NCI-H2107 treated with DMSO at 0.1 percent for 48 hours (cell line): ENCODE measurements around the gene RGS6.

Experiments used
- DNase-seq: peaks from one replicate; lab custom pipeline; 2025; ENCODE audit not compliant: unreplicated experiment; lab: John Stamatoyannopoulos, UW

The RGS6 gene

GRCh38 chr14:72303930-72304329 lies 371.7 kb downstream of the RGS6 start:
- DNase-seq: no peak

GRCh38 chr14:72305561-72305960 lies 373.3 kb downstream of the RGS6 start:
- DNase-seq: no peak

DNA sequence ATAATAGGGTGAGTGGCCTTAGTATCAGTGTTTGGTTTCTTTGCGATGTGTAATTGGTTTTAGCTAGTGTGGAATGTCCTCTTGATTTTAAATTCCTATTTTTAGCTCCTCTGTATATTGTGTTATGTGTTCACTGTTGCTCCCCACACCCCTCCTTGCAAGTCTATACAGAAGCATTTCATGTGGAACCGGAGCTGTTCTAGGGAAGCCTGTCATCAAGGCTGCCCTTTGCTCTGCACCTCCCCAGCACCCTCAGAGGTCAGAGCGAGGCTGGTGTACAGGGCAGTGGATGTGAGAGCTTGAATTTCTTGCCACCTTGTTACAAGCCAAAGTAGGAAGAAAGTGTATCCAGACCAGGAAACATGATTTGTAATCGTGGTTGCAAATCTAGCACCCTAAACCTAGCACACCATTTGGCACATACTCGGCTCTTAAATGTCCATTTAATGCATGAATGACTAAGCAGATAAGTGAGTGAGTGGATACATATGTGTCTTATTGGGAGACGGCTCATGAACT lies 376.8 kb downstream of the RGS6 start:
- no peak for DNase-seq

DNA sequence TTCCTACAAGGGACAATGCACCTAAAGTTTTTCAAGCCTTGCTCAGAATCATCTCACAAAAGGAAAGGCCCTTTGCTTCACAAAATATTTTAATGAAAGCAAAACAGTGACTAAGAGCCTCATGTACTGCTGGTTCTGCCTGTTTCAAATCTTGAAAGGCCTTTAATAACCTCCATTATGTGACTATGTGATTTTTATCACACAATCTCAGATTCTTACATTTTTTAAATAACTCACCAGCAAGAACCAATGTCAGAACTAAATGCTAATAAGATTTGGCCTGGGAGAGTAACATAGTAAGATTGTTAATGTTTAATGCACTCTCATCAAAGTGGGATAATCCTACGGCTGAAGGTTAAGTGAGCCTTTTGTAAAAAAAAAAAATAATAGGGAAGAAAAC lies 378.9 kb downstream of the RGS6 start:
- DNase-seq: no peak

GRCh38 chr14:72311516-72311915 lies 379.3 kb downstream of the RGS6 start:
- DNase-seq: no peak

GRCh38 chr14:72314808-72315435 lies 382.7 kb downstream of the RGS6 start:
- no peak for DNase-seq

DNA sequence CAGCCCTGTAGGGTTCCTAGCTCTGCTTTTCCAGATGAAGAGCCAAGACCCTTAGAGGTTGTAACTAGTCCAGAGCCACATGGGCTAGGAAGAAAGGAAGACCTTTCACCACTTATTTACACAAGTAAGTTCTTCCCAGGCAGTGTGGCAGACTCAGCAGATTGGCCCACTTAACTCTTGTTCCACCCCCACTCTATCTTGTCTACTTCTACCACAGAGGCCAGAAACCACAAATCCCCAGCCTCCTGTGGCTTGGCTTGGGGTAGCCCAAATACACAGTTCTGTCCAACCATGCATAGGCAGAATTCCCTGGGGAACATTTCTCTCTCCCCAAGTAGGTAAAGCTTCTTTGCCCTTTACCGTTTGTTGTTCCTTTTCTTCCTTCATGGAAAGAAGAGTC lies 383.5 kb downstream of the RGS6 start:
- no peak for DNase-seq

GRCh38 chr14:72318648-72319047 lies 386.4 kb downstream of the RGS6 start:
- DNase-seq: no peak

- DNase-seq: no peak
Observed at GRCh38 chr14:72332046-72332445, 399.8 kb downstream of the RGS6 start.

GRCh38 chr14:72332871-72333270 lies 400.6 kb downstream of the RGS6 start:
- DNase-seq: no peak

DNA sequence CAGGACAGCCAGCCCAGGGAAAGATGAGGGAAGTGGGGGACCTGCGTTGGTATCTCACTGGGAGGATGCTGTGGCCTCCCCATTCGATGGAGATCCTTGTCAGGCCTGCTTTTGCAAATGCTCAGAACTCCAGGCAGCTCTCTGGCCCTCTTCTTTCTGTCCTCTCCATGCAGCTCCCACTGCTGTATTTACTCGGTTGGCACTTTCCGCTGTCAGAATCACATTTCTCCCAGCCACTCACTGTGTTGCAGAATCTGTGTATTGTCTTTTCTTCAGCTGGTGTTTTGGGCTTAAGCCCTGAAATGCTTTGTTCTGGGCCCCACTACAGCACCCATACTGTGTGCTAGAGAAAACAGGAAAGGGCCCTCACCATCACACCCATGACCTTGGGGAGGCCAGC lies 401.1 kb downstream of the RGS6 start:
- no peak for DNase-seq

- no peak for DNase-seq
Observed at GRCh38 chr14:72336311-72336980, 404.2 kb downstream of the RGS6 start.

- DNase-seq: no peak
Observed at GRCh38 chr14:72341237-72341636, 409.0 kb downstream of the RGS6 start.

DNA sequence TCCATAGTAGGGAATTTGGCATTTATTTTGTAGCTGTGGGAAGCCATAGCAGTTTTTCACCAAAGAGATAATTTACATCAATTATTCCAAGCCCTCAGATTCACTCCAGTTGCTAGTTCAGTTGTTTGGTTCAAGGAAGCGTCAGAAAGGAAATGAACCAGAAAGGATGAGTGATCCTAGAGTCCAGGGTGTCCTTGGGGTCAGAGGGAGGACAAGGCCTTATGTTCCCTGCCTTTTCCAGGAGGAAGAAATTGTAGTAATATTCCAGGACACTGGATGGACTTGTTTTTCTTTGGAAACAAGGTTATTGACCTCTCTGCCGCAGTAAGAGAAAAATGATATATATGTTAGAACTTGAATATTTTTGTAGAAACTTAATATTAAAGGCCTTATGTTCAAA lies 409.5 kb downstream of the RGS6 start:
- no peak for DNase-seq

- no peak for DNase-seq
Observed at GRCh38 chr14:72347118-72347517, 414.9 kb downstream of the RGS6 start.

DNA sequence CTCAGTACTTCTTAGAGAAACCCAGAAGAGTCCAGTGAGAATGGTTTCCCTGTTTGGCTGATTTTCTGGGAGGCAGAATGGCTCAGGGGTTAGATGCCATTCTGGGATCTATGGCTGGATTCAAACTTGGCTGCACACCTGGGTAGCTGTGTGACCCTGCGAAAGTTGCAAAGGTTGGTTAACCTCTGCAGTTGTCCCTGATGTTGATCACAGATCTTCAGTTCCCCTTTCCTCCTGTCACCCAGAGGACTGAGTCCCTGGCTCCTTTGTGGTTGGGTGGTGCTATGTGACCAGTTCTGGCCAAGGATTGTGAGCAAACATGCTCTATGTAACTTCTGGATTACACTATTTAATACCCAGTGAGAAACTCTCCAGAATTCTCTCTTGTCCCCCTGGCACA lies 418.0 kb downstream of the RGS6 start:
- DNase-seq: no peak

- DNase-seq: no peak
Observed at GRCh38 chr14:72352012-72352411, 419.8 kb downstream of the RGS6 start.

GRCh38 chr14:72366619-72367018 lies 434.4 kb downstream of the RGS6 start:
- DNase-seq: no peak

DNA sequence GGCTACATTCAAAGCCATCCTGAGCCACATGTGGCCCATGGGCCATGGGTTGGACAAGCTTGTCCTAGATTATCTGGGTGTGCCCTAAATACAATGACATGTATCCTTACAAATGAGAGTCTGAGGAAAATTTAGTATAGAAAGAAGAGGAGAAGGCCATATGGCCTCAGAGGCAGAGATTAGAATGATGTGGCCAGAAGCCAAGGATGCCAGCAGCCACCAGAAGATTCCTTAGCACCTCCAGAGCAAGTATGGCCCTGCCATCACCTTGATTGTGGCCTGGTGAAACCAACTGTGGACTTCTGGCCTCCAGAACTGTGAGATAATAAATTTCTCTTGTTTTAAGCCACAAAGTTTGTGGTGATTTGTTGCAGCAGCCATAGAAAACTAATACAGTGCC lies 436.9 kb downstream of the RGS6 start:
- no peak for DNase-seq

- no peak for DNase-seq
Observed at GRCh38 chr14:72377016-72377415, 444.8 kb downstream of the RGS6 start.

- no peak for DNase-seq
Observed at GRCh38 chr14:72380456-72380855, 448.2 kb downstream of the RGS6 start.

DNA sequence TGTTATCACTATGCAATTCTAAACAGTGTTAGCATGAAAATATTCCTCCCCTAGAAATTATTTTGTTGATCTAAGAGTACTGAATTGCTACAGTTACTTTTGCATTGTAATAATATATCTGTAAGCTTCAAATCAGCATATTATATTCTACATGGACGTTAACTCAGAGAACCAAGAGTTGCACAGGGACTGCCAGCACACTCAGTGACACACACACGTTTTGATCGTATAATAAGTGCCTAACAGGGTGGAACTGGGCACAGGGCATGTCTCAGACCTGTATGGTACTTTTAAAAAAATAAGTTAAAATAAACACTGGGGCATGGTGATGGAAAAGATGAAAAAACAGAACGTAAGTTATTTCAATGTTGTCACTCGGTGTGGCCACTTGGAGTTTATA lies 451.6 kb downstream of the RGS6 start:
- DNase-seq: no peak

DNA sequence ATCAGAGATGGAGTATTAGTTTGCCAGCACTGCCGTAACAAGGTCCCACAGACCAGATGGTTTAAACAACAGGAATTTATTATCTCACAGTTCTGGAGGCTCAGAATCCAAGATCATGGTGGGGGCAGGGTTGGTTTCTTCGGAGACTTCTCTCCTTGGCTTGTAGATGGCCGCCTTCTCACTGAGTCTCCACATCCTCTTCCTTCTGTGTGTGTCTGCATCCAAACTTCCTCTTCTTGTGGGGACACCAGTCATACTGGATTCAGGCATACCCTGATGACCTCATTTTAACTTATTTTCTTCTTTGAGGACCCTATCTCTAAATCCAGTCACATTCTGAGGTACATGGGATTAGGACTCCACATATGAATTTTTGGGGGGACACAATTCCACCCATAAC lies 455.5 kb downstream of the RGS6 start:
- no peak for DNase-seq
